ENCODE data around the gene CYBB.

GRCh38 chrX:37752936-37753335, 26.9 kb upstream of the CYBB start:
- TF ChIP-seq, protein P1, sequence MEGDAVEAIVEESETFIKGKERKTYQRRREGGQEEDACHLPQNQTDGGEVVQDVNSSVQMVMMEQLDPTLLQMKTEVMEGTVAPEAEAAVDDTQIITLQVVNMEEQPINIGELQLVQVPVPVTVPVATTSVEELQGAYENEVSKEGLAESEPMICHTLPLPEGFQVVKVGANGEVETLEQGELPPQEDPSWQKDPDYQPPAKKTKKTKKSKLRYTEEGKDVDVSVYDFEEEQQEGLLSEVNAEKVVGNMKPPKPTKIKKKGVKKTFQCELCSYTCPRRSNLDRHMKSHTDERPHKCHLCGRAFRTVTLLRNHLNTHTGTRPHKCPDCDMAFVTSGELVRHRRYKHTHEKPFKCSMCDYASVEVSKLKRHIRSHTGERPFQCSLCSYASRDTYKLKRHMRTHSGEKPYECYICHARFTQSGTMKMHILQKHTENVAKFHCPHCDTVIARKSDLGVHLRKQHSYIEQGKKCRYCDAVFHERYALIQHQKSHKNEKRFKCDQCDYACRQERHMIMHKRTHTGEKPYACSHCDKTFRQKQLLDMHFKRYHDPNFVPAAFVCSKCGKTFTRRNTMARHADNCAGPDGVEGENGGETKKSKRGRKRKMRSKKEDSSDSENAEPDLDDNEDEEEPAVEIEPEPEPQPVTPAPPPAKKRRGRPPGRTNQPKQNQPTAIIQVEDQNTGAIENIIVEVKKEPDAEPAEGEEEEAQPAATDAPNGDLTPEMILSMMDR (IDR thresholded peaks at IDR 0.05; ENCODE audit: poor library complexity): no peak
- TF ChIP-seq EZH2phosphoT487 (IDR thresholded peaks at IDR 0.05; ENCODE audit: low read depth, severe bottlenecking, unreplicated experiment): no peak

Data from hepatocyte (in vitro differentiated cells).